ENCODE data around the gene WNK2. TPM values are rescaled to one million over a fixed set of nuclear protein-coding genes. Genes with fewer than 3 reads are reported as not detected.

Gene WNK2
- polyA plus RNA-seq, 3 donors = 0.40 TPM; not detected in 2

DNA sequence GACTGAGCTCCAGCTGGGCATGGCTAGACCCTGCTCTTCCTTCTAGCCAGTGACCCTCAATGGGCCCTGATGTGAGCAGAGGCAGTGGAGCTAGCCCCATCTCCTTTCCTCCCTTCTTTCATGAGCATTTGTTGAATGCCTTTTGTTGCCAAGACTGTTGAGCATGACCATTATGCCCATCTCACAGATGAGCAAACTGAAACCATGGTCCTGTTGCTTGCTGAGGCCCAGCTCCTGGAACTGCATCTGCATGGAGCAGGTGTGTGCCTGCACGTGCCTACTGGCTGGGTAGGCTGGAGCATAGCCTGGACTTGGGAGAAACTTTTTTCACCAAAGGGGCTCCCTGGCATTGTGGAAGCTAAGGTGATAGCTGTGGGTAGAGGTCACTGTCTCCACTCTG lies 3.0 kb upstream of the WNK2 start:
- TF ChIP-seq, protein P1, sequence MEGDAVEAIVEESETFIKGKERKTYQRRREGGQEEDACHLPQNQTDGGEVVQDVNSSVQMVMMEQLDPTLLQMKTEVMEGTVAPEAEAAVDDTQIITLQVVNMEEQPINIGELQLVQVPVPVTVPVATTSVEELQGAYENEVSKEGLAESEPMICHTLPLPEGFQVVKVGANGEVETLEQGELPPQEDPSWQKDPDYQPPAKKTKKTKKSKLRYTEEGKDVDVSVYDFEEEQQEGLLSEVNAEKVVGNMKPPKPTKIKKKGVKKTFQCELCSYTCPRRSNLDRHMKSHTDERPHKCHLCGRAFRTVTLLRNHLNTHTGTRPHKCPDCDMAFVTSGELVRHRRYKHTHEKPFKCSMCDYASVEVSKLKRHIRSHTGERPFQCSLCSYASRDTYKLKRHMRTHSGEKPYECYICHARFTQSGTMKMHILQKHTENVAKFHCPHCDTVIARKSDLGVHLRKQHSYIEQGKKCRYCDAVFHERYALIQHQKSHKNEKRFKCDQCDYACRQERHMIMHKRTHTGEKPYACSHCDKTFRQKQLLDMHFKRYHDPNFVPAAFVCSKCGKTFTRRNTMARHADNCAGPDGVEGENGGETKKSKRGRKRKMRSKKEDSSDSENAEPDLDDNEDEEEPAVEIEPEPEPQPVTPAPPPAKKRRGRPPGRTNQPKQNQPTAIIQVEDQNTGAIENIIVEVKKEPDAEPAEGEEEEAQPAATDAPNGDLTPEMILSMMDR (IDR thresholded peaks at IDR 0.05) = no peak
- no peaks in the 10 kb centered on the region for H3K79me2 ChIP-seq (ENCODE audit: insufficient read depth, low read length)
- H3K4me3 Mint-ChIP-seq = peak overlapping the region in 1 of 2 donors; percentile 40
- H3K27me3 ChIP-seq (ENCODE audit: control insufficient read depth in 2 of 2, insufficient read depth in 2 of 2, low read length in 2 of 2) = peaks cover 24 to 48% of the 10 kb centered on the region in 2 donors
- peaks cover 8% of the 10 kb centered on the region for H3K4me1 Mint-ChIP-seq
- no peak overlapping the region for H3K4me2 ChIP-seq (replicated peaks; ENCODE audit: extremely low read depth, low read length, poor library complexity, severe bottlenecking)
- no peak overlapping the region for H2AFZ ChIP-seq (ENCODE audit: insufficient read depth, low read depth, low read length, poor library complexity, severe bottlenecking)
- no peak for DNase-seq
- H3K4me3 ChIP-seq (replicated peaks in 1 of 3; ENCODE audit: low read depth in 2 of 3, low read length in 3 of 3) = no peak overlapping the region
- H3K27me3 Mint-ChIP-seq (ENCODE audit: low read depth in 3 of 3) = peaks cover 45 to 74% (median 67%) of the 10 kb centered on the region in 3 donors
- WGBS (ENCODE audit: insufficient coverage) = 40% methylated on average over 1 of the region's 1 CpG
- no peak overlapping the region for H3K27ac Mint-ChIP-seq
- H3K9ac ChIP-seq (ENCODE audit: insufficient read depth, low read length, poor library complexity, severe bottlenecking) = no peak overlapping the region
- H3K36me3 Mint-ChIP-seq = peaks cover 0 to 5% of the 10 kb centered on the region in 2 donors
- no peaks in the 10 kb centered on the region for H4K20me1 ChIP-seq (ENCODE audit: insufficient read depth, low read length)
- H3K9me3 ChIP-seq (replicated peaks in 1 of 2; ENCODE audit: control insufficient read depth in 1 of 2, insufficient read depth in 1 of 2, low read length in 2 of 2) = peaks cover 0 to 8% of the 10 kb centered on the region in 2 donors
- H3K4me1 ChIP-seq (ENCODE audit: control insufficient read depth in 1 of 2, insufficient read depth in 2 of 2, low read length in 2 of 2) = peaks cover 9 to 16% of the 10 kb centered on the region in 2 donors
- intact Hi-C loops (cut with micrococcal nuclease) = no loop called here
- H3K27ac ChIP-seq (ENCODE audit: low read depth in 1 of 2, low read length in 2 of 2) = no peak overlapping the region
- peaks cover 0 to 8% (median 2%) of the 10 kb centered on the region in 7 donors for H3K9me3 Mint-ChIP-seq
- H3K36me3 ChIP-seq (replicated peaks in 1 of 2; ENCODE audit: control insufficient read depth in 1 of 2, insufficient read depth in 2 of 2, low read length in 2 of 2) = no peaks in the 10 kb centered on the region

DNA sequence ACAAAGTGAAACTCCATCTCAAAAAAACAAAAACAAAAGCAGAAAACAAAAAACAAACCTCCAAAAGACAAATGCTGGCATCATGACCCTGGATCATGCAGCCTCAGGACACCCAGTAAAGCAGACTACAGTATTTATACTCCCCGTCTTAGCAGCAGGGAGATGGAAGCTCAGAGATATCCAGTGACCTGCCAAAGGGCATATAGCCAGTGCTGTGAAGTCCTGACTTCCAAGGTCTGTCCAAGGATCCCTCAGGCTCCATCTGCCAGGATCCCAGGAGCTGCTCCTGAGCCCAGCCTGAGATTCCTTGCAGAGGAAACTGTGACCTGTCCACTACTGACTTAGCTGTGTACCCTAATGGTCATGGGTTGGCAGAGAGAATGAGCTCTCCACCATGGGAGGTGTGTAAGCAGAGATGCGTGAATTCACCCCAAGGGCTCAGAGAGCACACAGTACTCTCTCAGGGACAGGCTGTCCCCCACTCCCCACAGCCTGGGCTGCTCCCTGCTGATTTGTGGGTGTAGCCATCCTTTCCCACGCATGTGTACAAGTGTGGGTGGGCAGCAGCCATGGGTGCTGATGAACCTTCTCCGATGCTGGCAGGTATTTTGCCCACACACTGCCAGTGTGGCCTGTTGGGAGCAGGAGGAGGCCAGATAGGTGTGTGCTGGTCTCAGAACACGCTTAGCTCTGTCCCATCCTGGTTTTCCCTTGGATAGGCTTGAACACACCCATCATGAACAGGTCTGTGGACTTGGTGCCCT lies 2.1 kb upstream of the WNK2 start:
- no peaks in the 10 kb centered on the region for H3K36me3 ChIP-seq (replicated peaks in 1 of 2; ENCODE audit: control insufficient read depth in 1 of 2, insufficient read depth in 2 of 2, low read length in 2 of 2)
- Mint-ChIP-seq H3K9me3 (peaks cover 0 to 8% (median 2%) of the 10 kb centered on the region in 7 donors), H3K4me3 (peak overlapping the region in 1 of 2 donors; percentile 52), H3K4me1 (peaks cover 8% of the 10 kb centered on the region), H3K36me3 (peaks cover 0 to 5% of the 10 kb centered on the region in 2 donors), H3K27me3 (ENCODE audit: low read depth in 3 of 3) (peaks cover 54 to 84% (median 77%) of the 10 kb centered on the region in 3 donors), H3K27ac (peak overlapping the region in 3 of 7 donors; percentile 46 to 81 (median 69))
- peaks cover 9 to 16% of the 10 kb centered on the region in 2 donors for H3K4me1 ChIP-seq (ENCODE audit: control insufficient read depth in 1 of 2, insufficient read depth in 2 of 2, low read length in 2 of 2)
- H3K9ac ChIP-seq (ENCODE audit: insufficient read depth, low read length, poor library complexity, severe bottlenecking) = no peak overlapping the region
- no peak overlapping the region for H3K27ac ChIP-seq (ENCODE audit: low read depth in 1 of 2, low read length in 2 of 2)
- H2AFZ ChIP-seq (ENCODE audit: insufficient read depth, low read depth, low read length, poor library complexity, severe bottlenecking) = no peak overlapping the region
- no peak overlapping the region for H3K4me3 ChIP-seq (replicated peaks in 1 of 3; ENCODE audit: low read depth in 2 of 3, low read length in 3 of 3)
- no peak for DNase-seq
- H3K27me3 ChIP-seq (ENCODE audit: control insufficient read depth in 2 of 2, insufficient read depth in 2 of 2, low read length in 2 of 2) = peaks cover 24 to 57% of the 10 kb centered on the region in 2 donors
- TF ChIP-seq, protein P1 (IDR thresholded peaks at IDR 0.05) = no peak
- intact Hi-C loops (cut with micrococcal nuclease) = no loop called here
- H3K9me3 ChIP-seq (replicated peaks in 1 of 2; ENCODE audit: control insufficient read depth in 1 of 2, insufficient read depth in 1 of 2, low read length in 2 of 2) = peaks cover 0 to 8% of the 10 kb centered on the region in 2 donors
- WGBS (ENCODE audit: insufficient coverage) = 100% methylated on average over 4 of the region's 5 CpGs
- H3K4me2 ChIP-seq (replicated peaks; ENCODE audit: extremely low read depth, low read length, poor library complexity, severe bottlenecking) = no peak overlapping the region
- H3K79me2 ChIP-seq (ENCODE audit: insufficient read depth, low read length) = no peaks in the 10 kb centered on the region
- no peaks in the 10 kb centered on the region for H4K20me1 ChIP-seq (ENCODE audit: insufficient read depth, low read length)

Measured in CD14-positive monocyte (primary cell).